Muscle layer of colon (tissue), 2 donors: ENCODE measurements around the gene PDZD8.

Experiments
- H3K27ac ChIP-seq: one replicate; pipeline ENCODE4 v1.7.0; 2013; ENCODE audit warnings: low read depth, mild to moderate bottlenecking, low read length, moderate library complexity
- H3K27me3 ChIP-seq, 2 donors: one replicate each; pipeline ENCODE4 v1.7.0; 2013; ENCODE audit warnings: low read length in 2 of 2, mild to moderate bottlenecking in 2 of 2; ENCODE audit not compliant: insufficient read depth in 2 of 2, control insufficient read depth in 1 of 2
- H3K36me3 ChIP-seq: one replicate; pipeline ENCODE4 v1.7.0; 2013; ENCODE audit warnings: mild to moderate bottlenecking, low read length; ENCODE audit not compliant: insufficient read depth
- H3K4me1 ChIP-seq: one replicate; pipeline ENCODE4 v1.7.0; 2013; ENCODE audit warnings: mild to moderate bottlenecking, low read length; ENCODE audit not compliant: insufficient read depth
- H3K4me3 ChIP-seq, 2 donors: one replicate each; pipeline ENCODE4 v1.7.0; 2013; ENCODE audit warnings: low read length in 2 of 2, low read depth in 1 of 2, mild to moderate bottlenecking in 1 of 2, moderate library complexity in 1 of 2
- H3K9ac ChIP-seq: one replicate; pipeline ENCODE4 v1.7.0; 2013; ENCODE audit warnings: low read length
- H3K9me3 ChIP-seq: one replicate; pipeline ENCODE4 v1.7.0; 2013; ENCODE audit warnings: mild to moderate bottlenecking, low read length
- donor health status: abdominal sarcoma.
- donor health status: Adenocarcinoma of cecum.

Gene PDZD8

DNA sequence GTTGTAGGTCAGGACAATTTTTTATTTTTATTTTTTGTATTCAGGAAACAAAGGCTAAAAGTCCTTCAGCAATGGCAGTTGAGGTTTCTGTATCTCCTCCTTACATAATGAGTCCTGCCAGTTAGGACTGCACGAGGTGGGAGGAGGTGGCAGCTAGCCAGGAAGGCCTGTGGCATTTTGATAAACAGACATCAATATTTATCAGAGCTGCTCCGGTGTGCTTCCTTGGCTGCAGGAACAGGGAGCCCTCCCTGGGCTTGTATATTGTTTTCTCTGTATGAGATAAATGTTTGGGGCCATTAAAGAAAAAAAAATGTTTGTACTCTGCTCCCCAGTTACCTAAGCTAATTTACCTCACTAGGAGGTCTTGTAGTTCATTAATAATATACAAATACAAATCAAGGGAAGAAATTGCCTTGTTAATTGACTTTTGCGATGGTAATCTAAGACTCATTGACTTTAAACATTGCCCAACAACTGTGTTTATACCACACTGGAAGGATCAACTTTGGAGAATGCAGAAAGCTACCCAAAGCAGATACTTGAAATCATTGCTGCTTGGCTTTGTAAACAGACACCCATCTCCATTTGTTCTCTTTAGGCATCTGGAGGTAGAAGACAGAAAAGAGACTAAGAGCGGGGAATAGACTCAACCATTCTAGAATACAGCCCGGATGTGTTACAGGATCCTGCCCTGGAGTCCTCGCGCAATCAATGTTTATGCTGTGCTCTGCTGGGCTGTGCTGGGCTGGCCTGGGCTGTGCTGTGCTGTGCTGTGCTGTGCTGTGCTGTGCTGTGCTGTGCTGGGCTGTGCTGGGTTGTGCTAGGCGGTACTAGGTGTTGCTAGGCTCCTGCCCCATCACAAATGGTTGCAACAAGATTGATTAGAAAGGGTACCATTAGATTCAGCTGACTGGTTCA is 36.5 kb upstream of the PDZD8 start:
- no peaks in the 10 kb centered on the region for H3K4me1 ChIP-seq

DNA sequence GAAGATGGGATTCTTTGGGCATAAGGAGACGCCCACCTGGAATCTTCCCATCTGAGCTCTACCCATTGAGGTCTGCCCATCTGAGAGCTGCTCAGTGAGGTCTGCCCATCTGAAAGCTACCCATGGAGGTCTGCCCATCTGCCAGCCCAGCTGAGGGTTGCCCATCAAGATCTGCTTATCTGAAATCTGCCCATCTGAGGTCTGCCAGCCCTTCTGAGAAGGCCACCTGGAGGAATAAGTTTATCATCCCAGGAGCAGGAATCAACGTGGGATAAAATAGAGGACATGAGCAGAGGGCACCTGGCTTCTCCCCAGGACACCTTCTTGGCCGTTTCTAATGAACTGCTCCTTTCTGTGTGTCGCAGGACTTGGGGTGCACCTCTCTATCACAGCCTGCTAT is 35.3 kb upstream of the PDZD8 start:
- Histone ChIP-seq H3K4me1 (no peaks in the 10 kb centered on the region), H3K9me3 (no peaks in the 10 kb centered on the region), H3K9ac (no peak overlapping the region), H3K36me3 (no peaks in the 10 kb centered on the region), H3K4me3 (no peak overlapping the region), H3K27ac (no peak overlapping the region), H3K27me3 (no peaks in the 10 kb centered on the region)

More for the DNA sequence above, 36.5 kb upstream of the PDZD8 start:
- Histone ChIP-seq H3K9me3 (no peaks in the 10 kb centered on the region), H3K4me3 (no peak overlapping the region), H3K27ac (no peak overlapping the region), H3K36me3 (no peaks in the 10 kb centered on the region), H3K27me3 (no peaks in the 10 kb centered on the region), H3K9ac (no peak overlapping the region)

DNA sequence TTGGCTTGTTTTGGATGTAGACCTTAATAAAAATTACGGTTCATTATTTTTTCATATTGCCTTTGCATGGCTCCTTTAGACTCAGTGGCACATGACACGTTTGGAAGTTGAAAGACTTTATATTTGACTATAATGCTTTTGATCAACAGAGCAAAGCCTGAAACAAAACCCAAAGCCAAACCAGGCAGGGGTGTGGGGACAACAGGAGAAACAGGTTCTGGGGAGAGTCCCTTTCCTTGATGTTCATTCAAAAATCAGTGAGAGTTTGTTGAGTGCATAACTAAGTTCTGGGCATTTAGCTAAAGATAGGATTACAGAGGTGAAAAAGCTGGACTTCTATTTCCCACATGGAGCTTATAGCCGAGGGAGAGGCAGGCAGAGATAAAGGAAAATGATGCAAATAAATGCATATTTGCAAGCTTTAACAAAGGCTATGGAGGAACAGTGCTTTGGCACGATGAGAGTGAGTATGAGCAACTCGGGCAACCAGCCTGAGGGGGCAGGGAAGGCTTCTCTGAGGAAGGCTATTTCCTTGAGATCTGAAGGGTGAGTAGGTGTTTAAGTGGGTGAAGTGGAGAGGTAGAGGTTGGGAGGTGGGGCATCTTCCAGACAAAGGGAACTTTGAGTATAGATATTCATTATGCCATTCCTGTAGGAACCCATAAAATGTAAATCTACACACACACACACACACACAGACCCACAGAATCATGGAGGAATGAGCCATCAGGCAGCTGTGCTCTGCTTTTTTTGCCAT is 34.5 kb upstream of the PDZD8 start:
- Histone ChIP-seq H3K4me1 (no peaks in the 10 kb centered on the region), H3K27ac (no peak overlapping the region), H3K27me3 (no peaks in the 10 kb centered on the region), H3K4me3 (no peak overlapping the region), H3K9me3 (no peaks in the 10 kb centered on the region), H3K9ac (no peak overlapping the region), H3K36me3 (no peaks in the 10 kb centered on the region)

DNA sequence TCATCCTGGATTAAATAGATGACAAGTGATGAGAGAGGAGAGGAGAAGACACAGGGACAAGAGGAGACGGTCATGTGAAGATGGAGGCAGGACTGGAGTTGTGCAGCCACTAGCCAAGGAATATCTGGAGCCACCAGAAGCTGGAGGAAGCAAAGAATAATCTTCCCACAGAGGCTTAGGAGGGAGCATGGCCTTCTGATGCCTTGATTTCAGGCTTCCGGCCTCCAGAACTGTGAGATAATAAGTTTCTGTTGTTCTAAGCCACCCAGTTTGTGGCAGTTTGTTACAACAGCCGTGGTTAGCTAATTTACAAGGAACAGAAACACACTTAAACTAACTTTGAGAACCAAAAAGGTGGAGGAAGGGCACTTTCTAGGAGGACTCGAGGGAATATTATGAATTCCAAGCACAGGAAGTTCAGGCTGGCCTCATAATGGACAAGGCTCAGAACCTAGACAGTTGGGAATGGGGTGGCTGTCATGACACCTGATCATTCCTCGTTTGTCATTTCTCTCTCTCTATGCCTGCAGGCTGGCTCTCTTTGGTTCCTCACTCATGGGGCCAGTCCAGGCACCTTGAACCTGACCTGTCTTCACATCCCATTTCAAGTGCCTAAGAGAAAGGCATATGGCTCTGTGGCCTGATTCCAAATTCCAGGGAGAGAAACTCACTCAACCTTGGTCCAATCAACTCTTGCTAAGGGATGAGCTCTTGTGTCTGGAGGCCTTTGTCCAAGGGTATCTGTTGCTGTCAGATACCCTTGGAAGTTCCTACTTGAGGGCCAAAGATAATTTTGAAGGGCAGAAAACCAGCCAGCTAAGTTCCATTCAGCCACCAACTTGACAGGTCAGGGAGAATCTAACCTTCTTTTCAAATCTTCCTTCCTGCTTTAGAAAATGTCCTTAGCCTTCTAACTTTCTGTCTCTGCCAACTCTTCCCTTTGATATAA is 33.5 kb upstream of the PDZD8 start:
- H3K27me3 ChIP-seq, result no peaks in the 10 kb centered on the region
- H3K9me3 ChIP-seq, result no peaks in the 10 kb centered on the region
- H3K4me1 ChIP-seq, result no peaks in the 10 kb centered on the region
- H3K27ac ChIP-seq, result no peak overlapping the region
- H3K4me3 ChIP-seq, result no peak overlapping the region
- no peak overlapping the region for H3K9ac ChIP-seq
- no peaks in the 10 kb centered on the region for H3K36me3 ChIP-seq

DNA sequence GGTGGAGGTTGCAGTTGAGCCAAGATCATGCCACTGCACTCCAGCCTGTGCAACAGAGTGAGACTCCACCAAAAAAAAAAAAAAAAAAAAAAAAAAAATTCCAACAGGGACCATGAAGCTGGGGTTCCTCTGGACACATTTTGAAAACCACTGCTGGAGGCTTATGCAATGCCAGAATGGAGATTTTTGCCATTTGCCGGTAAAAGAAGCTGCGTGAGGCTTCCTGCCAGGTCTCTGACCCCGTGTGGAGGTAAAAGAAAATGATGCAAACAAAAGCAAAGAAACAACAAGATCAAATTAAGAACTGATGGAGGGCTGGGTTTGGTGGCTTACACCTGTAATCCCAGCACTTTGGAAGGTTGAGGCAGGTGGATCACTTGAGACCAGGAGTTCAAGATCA is 30.5 kb upstream of the PDZD8 start:
- Histone ChIP-seq H3K9ac (no peak overlapping the region), H3K9me3 (no peaks in the 10 kb centered on the region), H3K4me1 (no peaks in the 10 kb centered on the region), H3K36me3 (no peaks in the 10 kb centered on the region), H3K4me3 (no peak overlapping the region), H3K27ac (no peak overlapping the region), H3K27me3 (no peaks in the 10 kb centered on the region)

DNA sequence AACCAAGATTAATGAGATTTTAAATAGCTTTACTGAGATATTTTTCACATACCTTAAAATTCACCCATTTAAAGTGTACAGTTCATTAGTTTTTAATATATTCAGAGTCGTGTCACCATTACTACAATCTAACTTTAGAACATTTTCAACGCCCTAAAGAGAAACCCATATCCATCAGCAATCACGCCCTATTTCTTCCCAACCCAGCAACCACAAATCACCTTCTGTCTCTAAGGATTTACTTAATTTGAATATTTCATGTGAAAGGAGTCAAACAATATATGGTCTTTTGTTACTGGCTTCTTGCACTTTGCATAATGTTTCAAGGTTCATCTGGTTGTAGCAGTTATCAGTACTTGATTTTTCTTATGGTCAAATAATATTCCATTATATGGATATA is 25.1 kb upstream of the PDZD8 start:
- Histone ChIP-seq H3K36me3 (no peaks in the 10 kb centered on the region), H3K4me1 (no peaks in the 10 kb centered on the region), H3K9me3 (no peaks in the 10 kb centered on the region), H3K9ac (no peak overlapping the region), H3K4me3 (no peak overlapping the region), H3K27me3 (no peaks in the 10 kb centered on the region), H3K27ac (no peak overlapping the region)

DNA sequence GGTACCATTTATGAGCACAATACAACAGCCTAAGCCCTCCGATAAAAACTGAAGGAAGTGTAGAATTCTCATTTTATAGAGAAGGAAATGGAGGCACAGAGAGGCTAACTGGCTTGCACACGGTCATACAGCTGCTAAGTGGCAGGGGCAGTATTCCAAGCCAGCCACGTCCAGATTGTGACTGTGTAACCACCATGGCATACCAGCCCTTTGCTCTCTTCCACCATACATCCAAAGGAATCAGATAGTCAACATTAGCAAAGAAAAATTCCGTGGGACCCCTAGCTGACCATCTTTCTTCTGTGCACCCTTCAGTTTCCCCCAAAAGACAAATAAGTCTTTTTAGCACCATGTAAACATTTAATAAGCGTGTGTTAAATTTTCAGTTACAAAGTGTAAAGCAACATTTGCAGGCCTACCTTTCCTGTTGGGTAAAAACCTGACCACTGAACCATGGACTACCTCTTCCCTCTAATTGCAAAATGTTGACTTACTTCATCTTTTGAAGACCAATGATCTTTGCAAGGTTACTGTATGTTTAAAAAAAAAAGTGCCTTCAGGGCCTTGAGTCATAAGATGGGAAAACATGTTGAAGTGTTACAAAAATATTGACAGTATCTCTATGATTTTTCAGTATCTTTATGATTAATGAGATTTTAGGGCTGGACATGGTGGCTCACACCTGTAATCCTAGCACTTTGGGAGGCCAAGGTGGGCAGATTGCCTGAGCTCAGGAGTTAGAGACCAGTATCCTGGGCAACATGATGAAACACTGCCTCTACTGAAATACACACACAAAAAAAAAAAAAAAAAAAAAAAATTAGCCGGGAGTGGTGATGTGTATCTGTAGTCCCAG is 24.3 kb upstream of the PDZD8 start:
- Histone ChIP-seq H3K36me3 (no peaks in the 10 kb centered on the region), H3K9ac (no peak overlapping the region), H3K27ac (no peak overlapping the region), H3K9me3 (no peaks in the 10 kb centered on the region), H3K4me1 (no peaks in the 10 kb centered on the region), H3K27me3 (no peaks in the 10 kb centered on the region), H3K4me3 (no peak overlapping the region)

DNA sequence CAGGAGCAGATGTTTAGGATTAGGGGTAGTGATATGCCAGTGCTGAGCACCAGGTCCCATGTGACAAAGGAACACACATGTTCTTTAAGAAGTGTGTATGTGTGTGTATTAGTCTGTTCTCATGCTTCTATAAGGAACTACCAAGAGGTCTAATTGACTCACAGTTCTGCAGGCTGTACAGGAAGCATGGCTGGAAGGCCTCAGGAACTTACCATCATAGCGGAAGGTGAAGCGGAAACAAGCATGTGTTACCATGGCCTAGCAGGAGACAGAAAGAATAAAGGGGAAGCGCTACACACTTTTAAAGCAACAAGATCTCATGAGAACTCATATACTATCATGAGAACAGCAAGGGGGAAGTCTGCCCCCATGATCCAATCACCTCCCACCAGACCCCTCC is 22.8 kb upstream of the PDZD8 start:
- no peaks in the 10 kb centered on the region for H3K9me3 ChIP-seq
- no peak overlapping the region for H3K27ac ChIP-seq
- H3K36me3 ChIP-seq, result no peaks in the 10 kb centered on the region
- no peak overlapping the region for H3K4me3 ChIP-seq
- no peak overlapping the region for H3K9ac ChIP-seq
- no peaks in the 10 kb centered on the region for H3K27me3 ChIP-seq
- no peaks in the 10 kb centered on the region for H3K4me1 ChIP-seq

DNA sequence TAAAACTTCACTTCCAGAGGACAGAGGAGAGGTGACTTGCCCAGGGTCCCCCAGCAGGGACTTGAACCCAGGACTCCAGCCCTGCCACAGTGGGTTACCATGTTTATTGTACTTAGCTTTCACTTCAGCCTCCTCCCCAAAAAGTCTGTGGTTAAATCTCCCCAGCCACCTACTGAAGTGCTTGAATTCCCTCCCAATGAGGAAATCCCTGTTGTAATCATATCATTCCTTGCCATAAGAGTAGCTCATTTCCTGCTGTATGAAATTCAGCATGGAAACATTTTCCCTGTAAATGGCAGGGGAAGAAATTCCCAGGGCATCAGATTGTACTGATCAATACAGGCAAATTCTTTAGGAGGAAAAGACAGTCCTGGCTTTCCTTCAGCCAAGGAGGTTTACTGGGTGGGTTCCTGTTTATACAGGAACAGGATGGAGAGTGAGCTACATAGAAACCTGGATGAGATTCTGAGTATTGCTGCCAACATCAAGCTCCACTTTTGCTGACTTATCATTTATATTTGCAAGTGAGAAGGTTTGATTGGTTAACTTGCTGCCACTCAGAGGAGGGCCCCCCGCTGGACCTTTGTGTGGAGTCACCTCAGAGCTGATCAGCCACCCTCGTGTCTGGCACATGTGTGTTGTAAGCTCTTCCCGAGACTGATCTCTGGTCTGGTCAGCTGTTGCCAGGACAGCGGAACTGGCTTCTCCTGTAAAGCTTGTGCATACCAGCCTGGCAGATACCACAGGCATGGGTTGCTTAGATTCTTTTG is 16.4 kb upstream of the PDZD8 start:
- H3K36me3 ChIP-seq, result no peaks in the 10 kb centered on the region
- H3K27me3 ChIP-seq, result peaks cover 0 to 3% of the 10 kb centered on the region in 2 donors
- H3K4me1 ChIP-seq, result no peaks in the 10 kb centered on the region
- no peak overlapping the region for H3K9ac ChIP-seq
- H3K27ac ChIP-seq, result no peak overlapping the region
- H3K9me3 ChIP-seq, result no peaks in the 10 kb centered on the region
- H3K4me3 ChIP-seq, result no peak overlapping the region

DNA sequence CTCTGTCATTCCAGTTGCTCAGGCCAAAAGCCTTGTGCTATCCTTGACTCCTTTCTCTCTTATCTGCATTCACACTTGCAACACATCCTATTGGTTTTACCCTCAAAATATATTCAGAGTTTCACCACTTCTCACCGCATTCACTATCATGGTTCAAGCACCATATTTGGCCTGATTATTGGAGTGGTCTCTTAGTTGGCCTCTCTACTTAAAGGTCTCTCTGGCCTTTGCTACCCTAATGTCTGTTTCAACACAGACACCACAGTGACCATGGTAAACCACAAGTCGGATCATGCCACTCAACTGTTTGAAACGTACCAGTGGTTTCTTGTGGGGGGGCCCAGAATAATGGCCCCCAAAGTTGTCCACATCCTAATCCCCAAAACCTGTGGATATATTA is 15.2 kb upstream of the PDZD8 start:
- no peak overlapping the region for H3K27ac ChIP-seq
- H3K9me3 ChIP-seq, result no peaks in the 10 kb centered on the region
- no peaks in the 10 kb centered on the region for H3K4me1 ChIP-seq
- no peak overlapping the region for H3K4me3 ChIP-seq
- no peak overlapping the region for H3K9ac ChIP-seq
- peaks cover 0 to 3% of the 10 kb centered on the region in 2 donors for H3K27me3 ChIP-seq
- no peaks in the 10 kb centered on the region for H3K36me3 ChIP-seq
